H1 (cell line): Measurements from ENCODE around the gene EVI2A. TPM values are rescaled to one million over a fixed set of nuclear protein-coding genes. Genes with fewer than 3 reads are reported as not detected.

Experiments used
- EGR1 ChIP-seq: IDR thresholded peaks from 2 replicates; pipeline ENCODE4 v1.6.1; 2011; ENCODE audit warnings: low read depth, low read length, borderline replicate concordance
- SP2 ChIP-seq: IDR thresholded peaks from 2 replicates; pipeline ENCODE4 v1.6.1; 2012; ENCODE audit warnings: mild to moderate bottlenecking, low read length, inconsistent platforms
- SUZ12 ChIP-seq: fragments of 200-600 bp; sonication (generic); IDR thresholded peaks from 2 replicates; pipeline ENCODE4 v1.6.1; 2012; ENCODE audit warnings: mild to moderate bottlenecking, inconsistent platforms, low read length, moderate library complexity, mixed read lengths
- polyA plus RNA-seq, 7 experiments: library from polyadenylated mRNA; depleted of rRNA in 3 of 7; stranded (reverse) in 5 of 7; unstranded in 2 of 7; fragments of >200 nt in 5 of 7; fragments of 200-250 nt in 2 of 7; gene quantifications; 1 replicate in 5 of 7; 2 replicates in 1 of 7; 4 replicates in 1 of 7; pipeline versions ENCODE4 v1.2.1 to v1.2.3, GENCODE V29; 2011 to 2013; ENCODE audit warnings: missing spikeins in 2 of 7, mixed read lengths in 2 of 7
- total RNA-seq: library from RNA; stranded (reverse); fragmentation: NEBNext Ultra II Directional; extraction: Animal tissue kit (Norgen Biotek cat#: 25700); gene quantifications from 2 replicates; pipeline ENCODE4 v1.2.1, GENCODE V29; 2021

EVI2A gene
- total and polyA plus RNA-seq, 2 of the 8 experiments (the other 6 are each of a cell fraction or from before 2014, with no cell fraction given), result not detected

DNA sequence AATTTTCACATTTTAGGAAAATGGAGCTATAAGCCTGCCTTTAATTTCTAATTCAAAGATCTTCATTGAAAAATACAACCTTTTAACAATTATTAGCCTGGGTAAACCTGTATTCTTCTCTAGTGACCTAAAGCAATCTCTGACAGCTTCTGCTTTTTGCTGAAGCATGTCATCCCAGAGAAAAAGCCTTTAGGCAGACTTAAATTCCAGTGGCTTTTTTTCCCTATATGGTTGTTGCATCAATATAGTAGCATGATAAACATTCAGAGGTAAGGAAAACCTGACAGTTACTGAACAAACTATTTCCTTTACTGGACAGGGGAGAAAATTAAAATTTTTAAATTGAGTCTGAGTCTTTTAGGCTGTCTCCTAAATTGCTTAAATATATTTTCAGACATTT lies 7.8 kb upstream of the EVI2A start (continued):
- no peak for TF ChIP-seq EGR1
- TF ChIP-seq SUZ12, result no peak
- TF ChIP-seq SP2, result no peak
- TF ChIP-seq, all 59 proteins: peak for 0
